Skeletal muscle satellite cell (primary cell): ENCODE data around the gene NBEAL2.

Experiments used
- H3K27me3 ChIP-seq: 2 replicates; pipeline ENCODE4 v1.7.0; 2013; ENCODE audit warnings: low read length; ENCODE audit not compliant: control insufficient read depth, insufficient read depth
- H3K36me3 ChIP-seq: 2 replicates; pipeline ENCODE4 v1.7.0; 2013; ENCODE audit warnings: mild to moderate bottlenecking, control low read depth, low read length; ENCODE audit not compliant: insufficient read depth
- H3K4me1 ChIP-seq: 2 replicates; pipeline ENCODE4 v1.7.0; 2013; ENCODE audit warnings: low read length; ENCODE audit not compliant: control insufficient read depth, insufficient read depth
- H3K4me2 ChIP-seq: 2 replicates; pipeline ENCODE4 v1.7.0; 2013; ENCODE audit warnings: mild to moderate bottlenecking, low read length
- H3K4me3 ChIP-seq: 2 replicates; pipeline ENCODE4 v1.7.0; 2013; ENCODE audit warnings: low read length
- H3K9ac ChIP-seq: 2 replicates; pipeline ENCODE4 v1.7.0; 2013; ENCODE audit warnings: mild to moderate bottlenecking, low read depth, low read length, moderate library complexity
- H3K9me3 ChIP-seq: replicated peaks from 2 replicates; pipeline ENCODE4 v1.7.0; 2013; ENCODE audit warnings: mild to moderate bottlenecking, control low read depth, low read length

The NBEAL2 gene

DNA sequence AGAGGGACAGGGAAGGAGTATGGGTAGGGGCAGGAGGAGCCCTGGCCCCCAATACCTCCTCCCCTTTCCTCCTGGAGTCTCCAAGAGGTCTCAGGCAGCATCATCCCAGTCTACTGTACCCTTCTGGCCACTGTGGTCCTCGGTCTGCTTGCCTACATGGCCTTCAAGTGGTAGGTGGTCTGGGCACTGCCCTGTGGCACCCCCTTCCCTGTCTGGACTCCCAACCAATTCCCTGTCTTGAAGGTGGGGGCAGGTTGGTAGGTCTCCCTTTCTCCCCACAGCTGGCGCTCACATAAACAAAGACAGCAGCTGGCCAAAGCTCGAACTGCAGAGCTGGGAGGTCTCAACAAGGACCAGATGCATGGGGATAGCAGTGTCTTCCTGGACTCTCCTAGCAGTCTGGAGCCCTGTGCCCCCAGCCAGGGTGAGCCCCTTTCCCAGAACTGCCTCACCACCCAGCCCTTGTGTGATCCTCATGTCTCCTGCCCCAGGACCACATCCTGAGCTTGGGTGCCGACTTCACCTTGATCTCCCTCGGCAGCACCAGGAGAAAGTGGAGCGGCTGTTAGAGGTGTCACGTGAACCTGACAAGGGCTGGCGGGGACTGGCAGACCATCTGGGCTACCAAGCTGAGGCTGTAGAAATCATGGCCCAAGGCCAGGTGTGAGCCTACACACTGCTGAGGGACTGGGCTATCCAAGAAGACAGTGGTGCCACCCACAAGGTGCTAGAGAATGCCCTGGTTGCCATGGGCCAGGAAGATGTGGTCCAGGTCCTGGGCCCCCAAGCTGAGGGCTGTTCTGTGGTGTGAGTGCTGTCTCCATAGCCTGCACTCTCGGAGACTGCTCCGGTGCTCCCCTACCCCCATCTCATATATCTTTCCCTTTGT lies 33.1 kb downstream of the NBEAL2 start:
- Histone ChIP-seq H3K9me3 (no peaks in the 10 kb centered on the region), H3K9ac (no peak overlapping the region), H3K4me3 (no peak overlapping the region), H3K27me3 (no peaks in the 10 kb centered on the region), H3K4me2 (no peak overlapping the region), H3K36me3 (peaks cover 9% of the 10 kb centered on the region), H3K4me1 (peaks cover 28% of the 10 kb centered on the region)

DNA sequence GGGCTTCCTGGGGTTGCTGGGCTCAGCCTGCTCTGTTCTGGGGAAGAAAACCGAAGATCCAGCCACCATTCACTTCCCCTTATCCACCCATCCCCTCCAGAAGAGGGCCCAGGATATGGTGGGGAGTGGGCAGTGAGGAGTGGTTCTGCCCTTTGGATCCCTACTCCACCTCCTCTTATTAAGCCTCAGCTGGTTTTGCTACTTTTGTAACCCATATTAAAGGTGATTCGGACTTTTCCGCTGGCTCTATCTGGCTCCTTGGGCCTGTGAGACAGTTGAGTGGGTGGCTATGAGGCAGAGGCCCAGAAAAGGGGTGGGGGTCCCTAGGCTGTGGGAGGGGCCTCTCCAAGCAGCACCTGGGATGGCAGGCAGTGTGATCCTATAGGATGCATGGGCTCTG lies 33.8 kb downstream of the NBEAL2 start:
- Histone ChIP-seq H3K36me3 (peaks cover 15% of the 10 kb centered on the region), H3K27me3 (no peaks in the 10 kb centered on the region), H3K9me3 (no peaks in the 10 kb centered on the region), H3K4me3 (no peak overlapping the region), H3K9ac (no peak overlapping the region), H3K4me2 (no peak overlapping the region), H3K4me1 (peaks cover 33% of the 10 kb centered on the region)

DNA sequence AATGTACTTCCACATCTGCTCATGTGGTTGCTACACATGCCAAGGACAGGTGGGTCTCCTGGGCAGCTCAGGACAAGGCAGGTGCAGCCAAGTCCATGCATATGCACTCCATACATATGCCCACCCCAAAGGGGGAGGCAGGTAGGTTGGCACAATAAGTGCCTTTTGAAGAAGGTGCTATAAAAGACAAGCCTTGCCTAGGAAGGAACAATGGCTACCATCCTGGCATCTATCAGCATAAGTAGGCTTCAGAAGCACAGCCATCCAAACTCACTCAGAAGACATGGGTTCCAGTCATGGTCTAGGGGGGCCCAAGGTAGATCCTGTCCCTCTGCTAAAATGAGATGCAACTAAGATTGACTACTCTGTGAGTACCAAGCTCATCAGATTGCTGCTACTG lies 34.6 kb downstream of the NBEAL2 start:
- Histone ChIP-seq H3K36me3 (peaks cover 21% of the 10 kb centered on the region), H3K27me3 (no peaks in the 10 kb centered on the region), H3K9ac (no peak overlapping the region), H3K4me1 (peaks cover 33% of the 10 kb centered on the region), H3K9me3 (no peaks in the 10 kb centered on the region), H3K4me2 (no peak overlapping the region), H3K4me3 (no peak overlapping the region)

DNA sequence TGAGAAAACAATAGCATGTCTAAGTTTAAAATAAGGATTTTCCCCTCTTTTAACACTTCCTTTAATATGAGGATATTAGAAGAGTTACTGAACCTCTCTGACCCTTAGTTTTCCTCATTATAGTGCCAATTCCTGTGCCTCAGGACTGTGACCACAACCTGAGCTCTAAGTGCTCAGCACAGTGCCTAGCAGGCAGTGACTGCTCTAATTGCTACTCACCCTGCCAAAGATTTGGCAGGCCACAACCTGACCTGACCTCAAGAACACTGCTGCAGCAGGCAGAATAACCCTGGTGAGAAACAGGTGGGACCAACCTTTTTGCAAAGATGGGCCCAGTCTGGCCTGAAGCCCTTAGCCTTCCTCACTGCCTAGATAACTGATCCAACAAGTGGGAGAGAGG lies 35.7 kb downstream of the NBEAL2 start:
- Histone ChIP-seq H3K9me3 (no peaks in the 10 kb centered on the region), H3K9ac (no peak overlapping the region), H3K36me3 (peaks cover 31% of the 10 kb centered on the region), H3K27me3 (no peaks in the 10 kb centered on the region), H3K4me2 (no peak overlapping the region), H3K4me3 (no peak overlapping the region), H3K4me1 (peaks cover 25% of the 10 kb centered on the region)

DNA sequence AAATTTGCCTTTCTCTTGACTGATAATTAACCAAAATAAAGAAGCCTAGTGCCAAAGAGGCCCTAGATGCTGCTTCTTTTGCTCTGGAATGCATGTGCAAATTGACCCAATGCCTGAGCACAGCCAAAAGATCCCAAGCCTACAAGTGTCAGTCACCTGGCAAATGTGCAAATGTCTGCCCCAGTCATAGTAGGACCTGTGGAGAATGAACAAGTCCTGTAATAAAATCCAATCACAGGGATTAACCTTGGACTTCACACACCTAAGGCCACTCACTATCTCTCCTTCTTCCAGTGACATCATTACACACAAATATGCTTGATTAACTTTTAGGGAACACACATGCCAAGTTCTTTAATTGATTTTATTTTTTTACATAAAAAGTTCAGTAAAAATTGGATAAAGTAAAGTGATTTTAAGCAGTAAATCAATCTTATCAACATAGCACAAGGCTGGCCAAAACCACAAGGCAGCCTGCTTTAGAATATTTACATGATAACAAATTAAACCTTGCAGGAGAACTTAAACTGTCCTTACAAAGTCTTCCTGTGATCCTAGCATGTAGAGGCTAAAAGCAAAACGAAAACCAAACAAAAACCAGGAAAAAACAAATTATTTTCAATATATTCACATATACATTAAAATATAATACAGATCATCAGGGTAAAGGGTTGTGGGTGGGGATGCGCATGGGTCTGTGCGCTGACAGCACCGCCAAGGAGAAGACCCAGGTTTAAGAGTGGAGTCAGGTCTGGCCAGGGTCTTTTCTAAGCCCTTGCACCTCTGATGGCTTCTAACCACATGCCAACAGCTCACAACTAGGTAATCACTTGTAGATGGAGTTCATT lies 36.8 kb downstream of the NBEAL2 start:
- no peaks in the 10 kb centered on the region for H3K9me3 ChIP-seq
- H3K9ac ChIP-seq: no peak overlapping the region
- peaks cover 33% of the 10 kb centered on the region for H3K36me3 ChIP-seq
- peak overlapping the region; percentile 54 for H3K4me2 ChIP-seq
- no peaks in the 10 kb centered on the region for H3K27me3 ChIP-seq
- peaks cover 22% of the 10 kb centered on the region for H3K4me1 ChIP-seq
- no peak overlapping the region for H3K4me3 ChIP-seq

DNA sequence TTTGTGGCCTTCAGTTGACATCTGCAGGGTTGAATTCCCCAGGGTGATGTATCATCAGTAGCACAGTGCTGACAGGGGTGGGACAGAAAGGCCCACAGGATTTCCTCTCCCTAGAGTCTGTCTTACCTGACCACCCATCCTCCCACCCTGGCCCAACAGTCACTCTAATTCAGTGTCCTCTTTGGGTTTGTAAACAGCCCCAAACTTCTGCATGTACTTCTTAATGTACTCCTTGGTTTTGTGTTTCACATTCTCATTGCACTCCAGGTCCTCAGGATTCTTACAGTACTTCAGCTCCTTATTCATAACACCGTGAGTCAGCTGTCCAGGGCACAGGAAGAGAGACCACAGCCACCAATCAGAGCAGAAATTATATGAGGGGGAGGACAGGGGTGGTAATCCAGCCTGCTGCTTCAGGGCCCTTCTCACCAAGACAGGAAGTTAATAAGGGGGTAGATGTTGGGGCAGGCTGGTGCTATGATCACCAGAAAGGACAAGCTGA lies 37.5 kb downstream of the NBEAL2 start:
- Histone ChIP-seq H3K9me3 (no peaks in the 10 kb centered on the region), H3K4me1 (peaks cover 22% of the 10 kb centered on the region), H3K9ac (no peak overlapping the region), H3K27me3 (no peaks in the 10 kb centered on the region), H3K36me3 (peaks cover 33% of the 10 kb centered on the region), H3K4me3 (no peak overlapping the region), H3K4me2 (peak overlapping the region; percentile 54)

DNA sequence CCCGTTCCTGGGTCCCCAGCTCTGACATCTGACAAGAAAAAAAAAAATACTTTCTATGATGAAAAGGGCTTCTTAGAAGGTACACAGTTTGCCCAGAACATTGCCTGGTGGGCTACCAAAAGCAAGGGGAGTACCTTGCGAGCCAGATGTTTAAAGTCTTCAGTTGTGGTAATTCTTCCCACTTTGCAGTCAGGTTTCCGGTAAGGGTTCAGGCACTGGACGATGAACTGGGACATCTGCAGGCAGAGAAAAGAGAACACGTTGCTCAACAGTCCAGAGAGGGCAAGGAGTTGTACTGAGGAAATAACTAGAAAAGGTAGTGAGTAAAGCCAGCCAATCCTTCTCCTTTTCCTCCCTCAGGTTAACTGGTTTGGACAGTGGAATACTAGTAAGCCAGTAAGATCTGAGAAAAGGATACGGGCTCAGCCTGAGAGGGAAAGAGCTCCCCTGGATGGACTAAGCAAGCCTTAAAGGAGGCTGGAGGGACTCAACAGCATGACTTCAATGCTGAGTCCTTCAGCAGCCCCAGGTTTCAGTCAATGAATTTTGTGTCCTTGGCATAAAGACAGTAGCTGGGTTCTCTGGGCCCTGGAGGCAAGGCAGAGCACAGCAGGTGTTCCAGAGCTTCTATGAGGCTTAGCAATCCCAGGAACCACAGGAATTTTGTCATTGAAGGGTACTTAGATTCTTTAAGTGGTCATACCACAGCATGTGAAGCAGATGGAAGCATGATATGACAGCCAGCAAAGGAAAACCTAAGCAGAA lies 38.2 kb downstream of the NBEAL2 start:
- Histone ChIP-seq H3K4me1 (peaks cover 22% of the 10 kb centered on the region), H3K9me3 (no peaks in the 10 kb centered on the region), H3K27me3 (no peaks in the 10 kb centered on the region), H3K36me3 (peaks cover 33% of the 10 kb centered on the region), H3K4me2 (peak overlapping the region; percentile 54), H3K4me3 (no peak overlapping the region), H3K9ac (no peak overlapping the region)

DNA sequence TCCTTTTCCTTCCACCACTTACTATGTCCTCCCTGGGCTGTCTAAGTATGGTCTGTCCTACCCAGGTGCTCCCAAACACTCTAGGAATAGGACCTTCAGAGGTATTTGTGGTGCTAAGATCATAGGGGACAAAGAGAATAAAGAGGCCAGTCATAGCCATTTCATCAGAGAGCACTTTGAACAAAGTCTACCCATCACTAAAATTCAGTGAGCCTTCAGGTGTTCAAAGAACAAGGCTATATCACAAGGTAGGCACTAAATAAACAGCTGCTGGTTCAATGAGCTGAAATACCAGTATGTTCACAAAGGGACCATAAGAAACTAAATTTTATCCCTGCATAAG lies 38.8 kb downstream of the NBEAL2 start:
- no peaks in the 10 kb centered on the region for H3K27me3 ChIP-seq
- H3K9me3 ChIP-seq: no peaks in the 10 kb centered on the region
- peaks cover 22% of the 10 kb centered on the region for H3K4me1 ChIP-seq
- no peak overlapping the region for H3K9ac ChIP-seq
- no peak overlapping the region for H3K4me2 ChIP-seq
- H3K36me3 ChIP-seq: peaks cover 33% of the 10 kb centered on the region
- no peak overlapping the region for H3K4me3 ChIP-seq

DNA sequence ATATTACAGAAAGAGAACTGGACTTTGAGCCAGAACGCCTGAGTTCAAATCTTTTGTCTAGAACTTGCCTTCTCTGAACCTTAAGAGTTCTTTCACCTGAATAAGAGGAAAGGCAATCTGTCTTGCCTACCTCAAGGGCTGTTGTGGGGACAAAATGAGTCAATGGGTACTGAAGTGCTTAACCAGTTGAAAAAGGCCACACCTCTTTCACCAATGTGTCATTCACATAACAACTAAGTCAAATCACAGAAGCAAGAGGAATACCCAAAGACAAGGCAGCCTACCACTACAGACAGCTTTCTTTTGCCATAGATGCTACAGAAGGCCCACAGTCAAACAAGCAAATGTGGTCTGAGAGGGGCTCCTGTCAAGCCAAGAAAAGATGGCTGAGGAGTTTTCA lies 39.7 kb downstream of the NBEAL2 start:
- Histone ChIP-seq H3K4me2 (no peak overlapping the region), H3K9ac (no peak overlapping the region), H3K4me1 (peaks cover 22% of the 10 kb centered on the region), H3K9me3 (no peaks in the 10 kb centered on the region), H3K4me3 (no peak overlapping the region), H3K27me3 (no peaks in the 10 kb centered on the region), H3K36me3 (peaks cover 30% of the 10 kb centered on the region)

DNA sequence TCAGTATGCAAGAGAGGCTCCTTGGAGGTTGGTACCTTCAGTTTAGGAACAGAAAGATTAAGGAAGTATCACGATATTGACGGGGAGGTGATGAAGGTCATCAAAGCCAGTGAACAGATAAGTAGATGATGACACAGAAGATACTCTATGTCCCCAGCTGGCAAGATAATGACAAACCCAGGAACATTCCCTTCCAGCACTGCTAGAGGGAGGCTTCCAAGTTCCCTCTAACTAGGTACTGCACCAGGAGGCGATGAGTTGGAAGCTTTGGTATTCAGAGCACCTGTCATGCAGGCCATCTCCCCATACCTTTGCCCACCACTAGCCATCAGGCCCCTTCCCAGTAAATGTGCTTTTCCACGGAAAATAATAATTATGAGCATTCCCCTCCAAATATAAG lies 40.8 kb downstream of the NBEAL2 start:
- no peak overlapping the region for H3K4me3 ChIP-seq
- no peak overlapping the region for H3K9ac ChIP-seq
- H3K27me3 ChIP-seq: no peaks in the 10 kb centered on the region
- no peaks in the 10 kb centered on the region for H3K9me3 ChIP-seq
- H3K4me2 ChIP-seq: no peak overlapping the region
- peaks cover 22% of the 10 kb centered on the region for H3K4me1 ChIP-seq
- H3K36me3 ChIP-seq: peaks cover 30% of the 10 kb centered on the region

DNA sequence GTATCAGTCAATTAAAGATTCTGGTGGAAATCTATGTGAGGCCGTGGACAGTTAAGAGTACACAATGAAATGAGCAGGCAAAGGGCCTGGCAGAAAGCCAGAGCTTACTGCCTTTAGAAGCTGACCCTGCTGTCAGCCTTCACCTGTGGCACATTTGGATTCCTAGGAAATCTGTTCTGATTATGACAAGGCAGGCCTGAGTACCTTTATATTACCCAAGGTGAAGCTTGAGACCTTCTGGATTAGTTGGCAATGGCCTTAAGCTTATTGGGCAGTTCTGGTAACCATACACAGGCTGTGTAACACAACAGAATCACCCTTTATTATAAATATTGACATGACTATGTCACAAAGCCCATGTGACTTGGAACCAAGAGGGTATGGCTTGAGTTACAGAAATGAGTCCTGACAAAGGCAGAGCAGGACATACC lies 43.2 kb downstream of the NBEAL2 start:
- no peaks in the 10 kb centered on the region for H3K27me3 ChIP-seq
- H3K36me3 ChIP-seq: peaks cover 23% of the 10 kb centered on the region
- H3K9ac ChIP-seq: no peak overlapping the region
- no peaks in the 10 kb centered on the region for H3K9me3 ChIP-seq
- H3K4me2 ChIP-seq: no peak overlapping the region
- H3K4me3 ChIP-seq: no peak overlapping the region
- H3K4me1 ChIP-seq: peaks cover 4% of the 10 kb centered on the region
